Osteoblast (primary cell): ENCODE measurements around the gene LRCH4. TPM values are rescaled to one million over a fixed set of nuclear protein-coding genes. Genes with fewer than 3 reads are reported as not detected.

Experiments used
- DNase-seq: peaks from one replicate; pipeline ENCODE4 v3.0.0; 2011; ENCODE audit warnings: low spot score, mixed read lengths; ENCODE audit not compliant: insufficient read length; ENCODE audit errors: missing footprints
- H2AFZ ChIP-seq: 2 replicates; pipeline ENCODE4 v1.6.0; 2011; ENCODE audit warnings: mild to moderate bottlenecking, low read length
- H3K27ac ChIP-seq: 2 replicates; pipeline ENCODE4 v1.5.1; 2011; ENCODE audit warnings: mild to moderate bottlenecking, low read depth, low read length, moderate library complexity
- H3K27me3 ChIP-seq: 2 replicates; pipeline ENCODE4 v1.6.0; 2012; ENCODE audit warnings: mild to moderate bottlenecking, control low read depth, inconsistent platforms, low read length, moderate library complexity; ENCODE audit not compliant: insufficient read depth
- H3K36me3 ChIP-seq: 2 replicates; pipeline ENCODE4 v1.5.1; 2011; ENCODE audit warnings: mild to moderate bottlenecking, low read length, control low read depth, moderate library complexity; ENCODE audit not compliant: insufficient read depth
- H3K4me1 ChIP-seq: 2 replicates; pipeline ENCODE4 v1.5.1; 2011; ENCODE audit warnings: mild to moderate bottlenecking, low read length, control low read depth, moderate library complexity; ENCODE audit not compliant: insufficient read depth
- H3K4me2 ChIP-seq: 2 replicates; pipeline ENCODE4 v1.6.0; 2011; ENCODE audit warnings: mild to moderate bottlenecking, low read length; ENCODE audit not compliant: insufficient read depth
- H3K4me3 ChIP-seq: fragments of 200-600 bp; sonication (generic); 3 replicates; pipeline ENCODE4 v1.5.1; 2012; ENCODE audit warnings: mild to moderate bottlenecking, low read length, inconsistent platforms; ENCODE audit not compliant: insufficient read depth
- H3K79me2 ChIP-seq: 2 replicates; pipeline ENCODE4 v1.6.0; 2012; ENCODE audit warnings: mild to moderate bottlenecking, low read length, control low read depth, inconsistent platforms; ENCODE audit not compliant: insufficient read depth
- H3K9me3 ChIP-seq: 2 replicates; pipeline ENCODE4 v1.5.1; 2011; ENCODE audit warnings: low read depth, low read length, control low read depth
- H4K20me1 ChIP-seq: 2 replicates; pipeline ENCODE4 v1.6.0; 2012; ENCODE audit warnings: mild to moderate bottlenecking, low read length, control low read depth; ENCODE audit not compliant: insufficient read depth
- total RNA-seq: library from RNA; depleted of rRNA; stranded (reverse); fragments of >200 nt; gene quantifications from 2 replicates; pipeline ENCODE4 v1.2.3, GENCODE V29; 2012
- TF ChIP-seq, protein P1 (sequence below): IDR thresholded peaks from 2 replicates; pipeline ENCODE4 v1.5.1; 2011; ENCODE audit warnings: mild to moderate bottlenecking, low read depth, low read length, moderate library complexity; ENCODE audit errors: extremely low read depth

LRCH4 gene
- total RNA-seq, 1 donor, result 14.5 TPM

DNA sequence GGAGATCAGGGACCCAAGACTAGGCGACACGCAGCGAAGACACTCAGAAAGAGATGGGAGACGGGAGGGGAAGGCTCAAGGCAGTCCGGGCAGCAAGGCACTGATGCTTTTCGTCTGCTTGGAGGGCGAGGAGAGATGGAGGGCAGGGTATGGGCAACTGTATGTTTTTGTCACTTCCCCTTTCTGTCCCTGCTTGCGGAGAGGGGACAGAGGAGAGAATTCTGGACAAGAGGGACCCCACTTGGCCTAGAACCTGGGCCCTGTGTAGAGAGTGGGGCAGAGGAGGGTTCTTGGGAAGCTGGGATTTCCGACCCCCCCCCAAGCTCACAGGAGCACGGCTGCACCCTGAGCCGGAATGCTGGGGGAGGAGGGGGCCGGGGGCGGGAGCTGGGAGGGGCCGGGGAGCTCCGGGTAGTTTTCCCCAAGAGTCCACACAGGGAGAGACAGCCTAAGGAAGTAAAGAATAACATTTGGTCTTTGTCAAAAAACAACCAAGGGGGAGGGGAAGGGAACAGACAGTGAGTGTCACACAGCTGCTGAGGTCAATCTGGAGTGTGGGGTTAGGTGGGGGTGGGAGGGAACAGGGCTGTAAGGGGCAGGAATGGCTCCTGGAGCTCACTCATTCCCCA lies 1.8 kb downstream of the LRCH4 start:
- H3K27me3 ChIP-seq, result no peaks in the 10 kb centered on the region
- DNase-seq, result peak; percentile 87
- TF ChIP-seq, protein P1, sequence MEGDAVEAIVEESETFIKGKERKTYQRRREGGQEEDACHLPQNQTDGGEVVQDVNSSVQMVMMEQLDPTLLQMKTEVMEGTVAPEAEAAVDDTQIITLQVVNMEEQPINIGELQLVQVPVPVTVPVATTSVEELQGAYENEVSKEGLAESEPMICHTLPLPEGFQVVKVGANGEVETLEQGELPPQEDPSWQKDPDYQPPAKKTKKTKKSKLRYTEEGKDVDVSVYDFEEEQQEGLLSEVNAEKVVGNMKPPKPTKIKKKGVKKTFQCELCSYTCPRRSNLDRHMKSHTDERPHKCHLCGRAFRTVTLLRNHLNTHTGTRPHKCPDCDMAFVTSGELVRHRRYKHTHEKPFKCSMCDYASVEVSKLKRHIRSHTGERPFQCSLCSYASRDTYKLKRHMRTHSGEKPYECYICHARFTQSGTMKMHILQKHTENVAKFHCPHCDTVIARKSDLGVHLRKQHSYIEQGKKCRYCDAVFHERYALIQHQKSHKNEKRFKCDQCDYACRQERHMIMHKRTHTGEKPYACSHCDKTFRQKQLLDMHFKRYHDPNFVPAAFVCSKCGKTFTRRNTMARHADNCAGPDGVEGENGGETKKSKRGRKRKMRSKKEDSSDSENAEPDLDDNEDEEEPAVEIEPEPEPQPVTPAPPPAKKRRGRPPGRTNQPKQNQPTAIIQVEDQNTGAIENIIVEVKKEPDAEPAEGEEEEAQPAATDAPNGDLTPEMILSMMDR, result no peak
- peaks cover 41% of the 10 kb centered on the region for H4K20me1 ChIP-seq
- H3K36me3 ChIP-seq, result peaks cover 33% of the 10 kb centered on the region
- H3K4me3 ChIP-seq, result peak overlapping the region; percentile 91
- no peaks in the 10 kb centered on the region for H3K9me3 ChIP-seq
- H3K79me2 ChIP-seq, result peaks cover 47% of the 10 kb centered on the region
- peak overlapping the region; percentile 77 for H3K27ac ChIP-seq
- H3K4me2 ChIP-seq, result peak overlapping the region; percentile 88
- H3K4me1 ChIP-seq, result peaks cover 23% of the 10 kb centered on the region
- H2AFZ ChIP-seq, result no peak overlapping the region

- peak overlapping the region; percentile 88 for H3K4me2 ChIP-seq
- peak overlapping the region; percentile 47 for H3K27ac ChIP-seq
- H3K36me3 ChIP-seq, result peaks cover 39% of the 10 kb centered on the region
- peaks cover 23% of the 10 kb centered on the region for H3K4me1 ChIP-seq
- H3K4me3 ChIP-seq, result peak overlapping the region; percentile 37
- no peaks in the 10 kb centered on the region for H3K9me3 ChIP-seq
- peak; percentile 93 for DNase-seq
- H3K27me3 ChIP-seq, result no peaks in the 10 kb centered on the region
- H3K79me2 ChIP-seq, result peaks cover 47% of the 10 kb centered on the region
- TF ChIP-seq, protein P1, result no peak
- no peak overlapping the region for H2AFZ ChIP-seq
- H4K20me1 ChIP-seq, result peaks cover 41% of the 10 kb centered on the region
Measured at GRCh38 chr7:100583132-100584053, 2.5 kb downstream of the LRCH4 start.

- H3K36me3 ChIP-seq, result peaks cover 46% of the 10 kb centered on the region
- DNase-seq, result no peak
- H4K20me1 ChIP-seq, result peaks cover 41% of the 10 kb centered on the region
- peaks cover 23% of the 10 kb centered on the region for H3K4me1 ChIP-seq
- no peak overlapping the region for H2AFZ ChIP-seq
- no peaks in the 10 kb centered on the region for H3K9me3 ChIP-seq
- H3K4me3 ChIP-seq, result no peak overlapping the region
- H3K4me2 ChIP-seq, result no peak overlapping the region
- peaks cover 47% of the 10 kb centered on the region for H3K79me2 ChIP-seq
- no peaks in the 10 kb centered on the region for H3K27me3 ChIP-seq
- TF ChIP-seq, protein P1, result no peak
- H3K27ac ChIP-seq, result peak overlapping the region; percentile 47
Measured at GRCh38 chr7:100582650-100583049, 3.3 kb downstream of the LRCH4 start.

- Histone ChIP-seq H4K20me1 (peaks cover 41% of the 10 kb centered on the region), H3K79me2 (peaks cover 47% of the 10 kb centered on the region), H3K27me3 (no peaks in the 10 kb centered on the region), H3K27ac (peak overlapping the region; percentile 47), H3K36me3 (peaks cover 46% of the 10 kb centered on the region), H3K4me3 (no peak overlapping the region), H3K4me2 (no peak overlapping the region), H2AFZ (no peak overlapping the region), H3K4me1 (peaks cover 23% of the 10 kb centered on the region), H3K9me3 (no peaks in the 10 kb centered on the region)
- DNase-seq, result peak; percentile 48
- TF ChIP-seq, protein P1, result no peak
Measured at GRCh38 chr7:100582041-100582579, 3.8 kb downstream of the LRCH4 start.
